ENCODE results near the gene SLC2A13.

GRCh38 chr12:39795481-39795880, 310.4 kb downstream of the SLC2A13 start:
- TF ChIP-seq CTCF (IDR thresholded peaks at IDR 0.05) (no peak), POLR2A (IDR thresholded peaks at IDR 0.05) (no peak)

Data from testis (tissue), 2 donors.